A172 (cell line): Measurements from ENCODE around the gene FAM20C. TPM values are rescaled to one million over a fixed set of nuclear protein-coding genes. Genes with fewer than 3 reads are reported as not detected.

ENCODE experiments used
- DNase-seq: peaks from one replicate; pipeline ENCODE4 v3.0.0-alpha.2; 2015; ENCODE audit warnings: low spot score
- total RNA-seq: library from RNA; depleted of rRNA; stranded (reverse); fragments of >200 nt; shearing (Covaris generic); gene quantifications from 2 replicates; pipeline ENCODE4 v1.2.3, GENCODE V29; 2014

The FAM20C gene
- total RNA-seq, 1 experiment from 2014 or later: 30.2 TPM

DNA sequence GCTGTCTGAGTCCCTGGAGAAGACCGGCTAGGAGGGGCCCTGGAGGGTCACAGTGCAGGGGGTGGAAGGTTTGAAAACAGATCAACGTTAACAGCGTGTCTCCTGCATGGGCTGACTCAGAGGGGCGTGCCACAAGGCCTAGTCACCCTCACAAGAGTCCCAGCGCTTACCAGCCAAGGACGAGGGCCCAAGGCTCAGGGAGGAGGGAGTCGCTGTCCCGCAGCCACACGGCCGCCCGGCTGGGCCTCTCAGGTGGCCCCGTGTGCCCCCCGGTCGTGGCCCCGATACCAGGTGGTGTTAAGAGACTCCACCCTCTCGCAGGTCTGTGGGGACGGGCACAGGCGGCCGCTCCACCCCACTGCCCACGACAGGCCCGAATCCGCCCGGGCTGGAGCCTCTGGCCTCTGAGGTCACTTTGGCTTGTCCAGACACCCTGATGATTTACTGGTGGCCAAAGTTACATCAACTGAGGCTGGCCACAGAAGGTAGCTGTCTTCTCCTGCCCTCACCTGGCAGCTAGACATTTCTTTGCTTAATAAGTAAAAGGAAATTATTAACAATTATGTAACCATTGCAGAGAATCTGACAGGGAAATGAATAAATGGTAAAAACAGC, 34.0 kb downstream of the FAM20C start:
- DNase-seq: peak; percentile 79

DNA sequence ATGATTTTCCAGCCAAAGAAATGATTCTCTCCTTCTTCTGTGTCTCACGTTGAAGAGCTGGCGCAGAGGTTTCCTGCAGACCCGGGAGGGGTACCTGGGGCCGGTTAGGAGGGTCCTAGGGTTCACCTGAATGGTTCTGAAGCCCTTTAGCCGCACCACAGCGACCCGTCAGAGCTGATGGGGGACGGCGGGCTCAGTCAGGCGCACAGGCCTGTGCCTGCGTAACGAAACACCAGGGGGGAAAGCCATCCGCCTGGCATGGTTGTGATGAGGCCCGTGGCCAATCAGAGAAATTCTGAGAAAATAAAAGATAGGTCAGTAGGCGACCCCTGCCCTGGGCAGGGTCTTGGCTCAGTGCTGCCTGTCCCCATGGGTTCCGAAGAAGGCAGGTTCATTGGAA, 35.6 kb downstream of the FAM20C start:
- no peak for DNase-seq

DNA sequence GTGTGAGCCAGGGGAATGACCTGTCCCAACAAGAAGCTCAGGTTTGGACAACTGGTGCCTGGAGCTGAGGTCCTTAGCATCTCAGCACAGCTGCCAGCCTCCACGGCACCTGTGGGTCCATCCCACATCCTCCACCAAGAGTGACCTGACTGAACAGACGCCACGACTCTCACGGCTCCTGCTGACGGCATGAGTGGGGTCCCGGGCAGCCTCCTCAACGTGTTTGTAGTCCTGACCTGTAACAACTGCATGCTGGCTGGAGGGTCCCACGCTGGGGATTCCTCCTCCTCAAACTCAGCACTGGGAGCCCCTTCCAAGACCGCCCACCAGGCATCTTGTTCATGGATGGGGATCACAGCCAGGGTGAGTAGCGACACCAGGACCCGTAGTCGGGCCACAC, 36.2 kb downstream of the FAM20C start:
- no peak for DNase-seq

DNA sequence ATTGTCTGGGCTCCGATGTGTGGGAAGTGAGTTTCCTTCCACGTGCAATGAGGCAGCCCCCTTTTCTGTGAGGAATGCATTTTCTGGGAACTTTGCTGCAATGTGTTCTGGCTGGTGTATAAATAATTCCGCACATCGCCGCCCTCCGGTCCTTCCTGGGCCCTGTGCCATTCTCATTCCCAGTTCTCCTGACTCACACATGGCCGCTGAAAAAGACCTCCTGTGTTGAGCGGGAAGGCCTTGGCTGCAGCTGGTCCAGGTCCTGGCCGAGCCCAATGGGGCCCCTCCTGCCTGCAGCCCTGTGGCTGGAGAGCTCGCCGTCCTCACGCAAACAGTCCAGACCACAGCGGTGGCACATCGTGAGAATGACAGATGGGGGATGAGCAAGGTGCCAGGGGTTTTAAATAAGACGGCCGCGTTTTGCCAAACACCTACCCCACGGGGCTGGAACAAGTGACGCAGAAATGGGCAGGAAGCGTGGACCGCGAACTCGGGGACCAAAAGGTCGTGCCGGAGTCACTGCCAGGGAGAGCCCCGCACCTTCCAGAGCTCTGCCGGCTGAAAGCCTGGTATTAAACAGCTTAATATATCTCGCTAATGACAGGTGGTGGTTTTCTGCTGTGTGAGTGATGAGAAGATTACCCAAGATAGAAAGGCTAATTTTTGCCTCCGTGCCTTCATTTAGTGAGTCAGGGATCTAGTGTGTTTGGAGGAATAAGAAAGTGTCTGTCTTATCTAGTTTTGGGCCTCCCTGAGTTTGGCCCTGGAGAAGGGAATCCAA, 37.0 kb downstream of the FAM20C start:
- DNase-seq: peak; percentile 93

GRCh38 chr7:230274-230673, 37.9 kb downstream of the FAM20C start:
- DNase-seq: no peak

- DNase-seq: no peak
Measured at GRCh38 chr7:231030-231857, 38.9 kb downstream of the FAM20C start.

- no peak for DNase-seq
Measured at GRCh38 chr7:231858-232246, 39.5 kb downstream of the FAM20C start.

DNA sequence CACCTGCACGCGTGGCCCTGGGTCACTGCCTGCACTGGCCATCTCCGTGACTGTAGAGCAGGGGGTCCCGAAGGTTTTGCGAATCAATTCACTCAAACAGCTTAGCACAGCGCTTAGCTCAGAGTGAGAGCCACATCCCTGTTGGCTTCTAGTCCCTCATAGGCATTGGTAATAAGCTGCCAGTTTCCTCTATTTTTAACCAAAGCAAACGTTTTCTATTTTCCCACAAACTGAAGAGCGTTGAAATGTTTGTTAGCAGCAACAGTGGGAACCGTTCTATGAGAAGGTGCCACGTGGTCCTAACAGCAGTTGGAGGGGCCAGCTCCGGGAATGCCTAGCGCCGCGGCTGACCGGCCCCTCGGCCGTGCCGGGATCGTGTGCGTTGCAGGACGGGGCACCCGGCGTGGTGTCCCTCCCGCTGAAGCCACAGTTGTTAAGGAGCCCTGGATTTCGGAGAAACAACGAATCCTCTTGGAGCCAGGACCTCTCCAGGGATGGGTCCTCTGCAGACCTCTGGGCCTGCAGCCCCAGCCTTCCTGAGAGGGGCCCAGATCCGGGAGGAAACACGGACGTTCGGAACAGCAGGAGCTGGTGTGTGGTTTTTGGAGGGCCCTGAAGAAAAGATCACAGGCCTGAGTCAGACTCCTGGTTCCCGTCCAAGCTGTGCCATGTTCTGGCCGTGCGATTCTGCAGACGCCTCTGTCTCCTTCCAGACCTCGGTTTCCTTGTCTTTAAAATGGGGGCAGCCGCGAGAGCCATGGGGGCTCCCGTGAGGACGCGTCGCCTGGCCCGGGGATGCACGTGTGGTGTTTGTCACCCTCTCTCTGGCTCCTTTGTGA, 40.3 kb downstream of the FAM20C start:
- peak; percentile 80 for DNase-seq

- DNase-seq: peak; percentile 10
Measured at GRCh38 chr7:233249-234035, 41.1 kb downstream of the FAM20C start.

- DNase-seq: no peak
Measured at GRCh38 chr7:234051-234707, 41.8 kb downstream of the FAM20C start.

DNA sequence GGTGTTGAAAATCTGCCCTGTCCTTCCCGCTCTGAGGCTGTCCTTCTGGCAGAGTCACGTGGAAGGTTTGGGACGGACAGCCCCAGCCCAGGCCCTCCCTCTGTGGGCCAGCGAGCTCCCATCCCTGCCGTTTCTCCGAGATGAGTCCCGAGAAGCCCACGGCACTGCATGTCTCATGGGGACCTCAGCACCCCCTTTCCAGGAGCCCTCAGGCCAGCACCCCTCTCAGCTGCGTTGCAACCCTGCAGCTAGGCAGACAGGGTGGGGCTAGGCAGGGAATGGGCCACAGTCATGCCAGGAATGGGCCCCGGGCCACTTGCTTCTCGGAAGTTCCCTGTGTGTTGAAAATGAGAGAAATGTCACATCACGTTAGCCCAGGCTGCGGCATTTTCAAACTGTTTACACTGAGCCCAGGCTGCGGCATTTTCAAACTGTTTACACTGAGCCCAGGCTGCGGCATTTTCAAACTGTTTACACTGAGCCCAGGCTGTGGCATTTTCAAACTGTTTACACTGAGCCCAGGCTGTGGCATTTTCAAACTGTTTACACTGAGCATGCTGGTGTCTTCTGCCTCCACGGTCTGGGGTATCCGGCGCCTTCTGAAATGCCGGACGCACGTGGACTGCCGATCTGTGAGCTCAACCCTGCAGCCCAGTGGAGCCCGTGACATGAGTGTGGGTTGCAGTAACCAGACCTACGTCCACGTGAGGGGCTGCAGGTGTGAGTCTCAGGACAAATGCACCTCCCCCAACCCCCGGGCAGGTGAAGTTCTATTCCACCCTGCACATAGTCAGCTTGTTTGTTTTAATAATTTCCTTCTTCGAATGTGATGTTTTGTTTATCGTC, 42.6 kb downstream of the FAM20C start:
- DNase-seq: peak; percentile 16

GRCh38 chr7:235576-236395, 43.4 kb downstream of the FAM20C start:
- no peak for DNase-seq

- no peak for DNase-seq
Measured at GRCh38 chr7:236967-237366, 44.6 kb downstream of the FAM20C start.

GRCh38 chr7:237385-237784, 45.0 kb downstream of the FAM20C start:
- DNase-seq: no peak

DNA sequence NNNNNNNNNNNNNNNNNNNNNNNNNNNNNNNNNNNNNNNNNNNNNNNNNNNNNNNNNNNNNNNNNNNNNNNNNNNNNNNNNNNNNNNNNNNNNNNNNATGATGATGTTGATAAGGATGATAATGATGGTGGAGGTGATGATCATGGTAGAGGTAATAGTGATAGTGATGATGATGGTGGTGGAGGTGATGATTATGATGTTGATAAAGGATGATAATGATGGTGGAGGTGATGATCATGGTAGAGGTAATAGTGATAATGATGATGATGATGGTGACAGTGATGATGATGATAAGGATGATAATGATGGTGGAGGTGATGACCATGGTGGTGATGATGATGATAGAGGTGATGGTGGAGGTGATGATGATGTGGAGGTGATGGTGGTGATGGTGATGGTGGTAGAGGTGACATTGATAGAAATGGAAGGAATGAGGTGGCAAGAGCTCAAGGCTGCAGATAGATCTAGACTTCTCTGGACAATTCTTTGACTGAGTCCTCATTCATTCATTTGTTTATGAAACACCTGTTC, 47.8 kb downstream of the FAM20C start:
- DNase-seq: no peak

GRCh38 chr7:240887-241421, 48.6 kb downstream of the FAM20C start:
- DNase-seq: peak; percentile 83

DNA sequence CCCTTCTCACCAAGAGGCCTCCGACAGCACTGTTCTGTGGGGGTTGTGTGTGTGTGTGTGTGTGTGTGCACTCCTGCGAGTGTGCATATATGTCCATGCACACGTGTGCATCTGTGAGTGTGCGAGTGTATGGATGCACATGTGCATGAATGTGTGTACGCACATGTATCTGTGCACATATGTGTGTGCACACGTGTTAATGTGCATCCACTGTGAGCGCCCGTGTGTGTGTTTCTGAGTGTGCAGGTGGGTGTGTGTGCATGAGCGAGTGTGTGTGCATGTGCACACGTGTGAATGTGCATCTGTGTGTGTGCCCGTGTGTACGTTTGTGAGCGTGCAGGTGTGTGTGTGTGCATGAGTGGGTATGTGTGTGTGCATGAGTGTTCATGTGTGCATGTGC, 49.1 kb downstream of the FAM20C start:
- no peak for DNase-seq
